SIG-M5 (cell line): Measurements from ENCODE around the gene ZNF629.

ENCODE experiments used
- DNase-seq: peaks from one replicate; lab custom pipeline; 2025; lab: John Stamatoyannopoulos, UW

The ZNF629 gene

GRCh38 chr16:30786115-30786935 lies 680 bp downstream of the ZNF629 start:
- no peak for DNase-seq

GRCh38 chr16:30785126-30786106 lies 1.6 kb downstream of the ZNF629 start:
- no peak for DNase-seq

- DNase-seq, result no peak
Measured at GRCh38 chr16:30784215-30784614, 2.8 kb downstream of the ZNF629 start.

GRCh38 chr16:30783280-30784109 lies 3.5 kb downstream of the ZNF629 start:
- DNase-seq, result no peak

- DNase-seq, result no peak
Measured at GRCh38 chr16:30782486-30783279, 4.3 kb downstream of the ZNF629 start.

- DNase-seq, result no peak
Measured at GRCh38 chr16:30780549-30780948, 6.5 kb downstream of the ZNF629 start.

GRCh38 chr16:30780021-30780420 lies 7.0 kb downstream of the ZNF629 start:
- no peak for DNase-seq

GRCh38 chr16:30779596-30779995 lies 7.4 kb downstream of the ZNF629 start:
- DNase-seq, result no peak

GRCh38 chr16:30778549-30779244 lies 8.3 kb downstream of the ZNF629 start:
- no peak for DNase-seq

- DNase-seq, result no peak
Measured at GRCh38 chr16:30777591-30778297, 9.3 kb downstream of the ZNF629 start.

- no peak for DNase-seq
Measured at GRCh38 chr16:30775392-30776188, 11.4 kb downstream of the ZNF629 start.

GRCh38 chr16:30775131-30775391 lies 11.9 kb downstream of the ZNF629 start:
- no peak for DNase-seq

GRCh38 chr16:30774367-30775130 lies 12.5 kb downstream of the ZNF629 start:
- DNase-seq, result no peak

GRCh38 chr16:30773826-30774225 lies 13.2 kb downstream of the ZNF629 start:
- DNase-seq, result no peak

- no peak for DNase-seq
Measured at GRCh38 chr16:30771726-30772125, 15.3 kb downstream of the ZNF629 start.

GRCh38 chr16:30769379-30770089 lies 17.5 kb downstream of the ZNF629 start:
- no peak for DNase-seq

GRCh38 chr16:30768583-30769181 lies 18.3 kb downstream of the ZNF629 start:
- DNase-seq, result no peak
